DMS153 (cell line): ENCODE measurements around the gene RDH5.
A peak's percentile ranks its signal among the peaks of the same experiment; 100 is the strongest.

Experiments used
- DNase-seq: peaks from one replicate; lab custom pipeline; 2025; lab: John Stamatoyannopoulos, UW

RDH5 gene

GRCh38 chr12:55728939-55729818 lies 9.0 kb downstream of the RDH5 start, which contains the start of gene CD63:
Gene CD63 (minus strand): TSS chr12:55729009. CDS start chr12:55728341, 668 bp downstream.
- DNase-seq: peak; percentile 73

GRCh38 chr12:55729819-55730818 lies 9.9 kb downstream of the RDH5 start:
- no peak for DNase-seq

- no peak for DNase-seq
Observed at GRCh38 chr12:55732288-55732687, 12.1 kb downstream of the RDH5 start.

GRCh38 chr12:55733021-55733555 lies 12.9 kb downstream of the RDH5 start:
- DNase-seq: no peak

GRCh38 chr12:55733858-55734257 lies 13.7 kb downstream of the RDH5 start:
- DNase-seq: no peak

GRCh38 chr12:55734595-55734994 lies 14.4 kb downstream of the RDH5 start:
- no peak for DNase-seq

- DNase-seq: no peak
Observed at GRCh38 chr12:55736076-55736475, 15.9 kb downstream of the RDH5 start.

- DNase-seq: peak; percentile 84
Observed at GRCh38 chr12:55736780-55737580, 16.8 kb downstream of the RDH5 start.

GRCh38 chr12:55737581-55738122 lies 17.5 kb downstream of the RDH5 start:
- no peak for DNase-seq

- peak; percentile 64 for DNase-seq
Observed at GRCh38 chr12:55738123-55739024, 18.2 kb downstream of the RDH5 start.

- DNase-seq: no peak
Observed at GRCh38 chr12:55739025-55739378, 18.8 kb downstream of the RDH5 start.

GRCh38 chr12:55741931-55742680 lies 21.9 kb downstream of the RDH5 start:
- no peak for DNase-seq

GRCh38 chr12:55742719-55743405 lies 22.7 kb downstream of the RDH5 start, which contains the start of gene GDF11:
Gene GDF11 (plus strand): TSS chr12:55743122. CDS start chr12:55743317, 195 bp downstream.
- peak; percentile 52 for DNase-seq

GRCh38 chr12:55743406-55744339 lies 23.5 kb downstream of the RDH5 start:
- DNase-seq: no peak

- peak; percentile 20 for DNase-seq
Observed at GRCh38 chr12:55744340-55745030, 24.3 kb downstream of the RDH5 start.

GRCh38 chr12:55745361-55746173 lies 25.4 kb downstream of the RDH5 start:
- peak; percentile 80 for DNase-seq
